Stomach (tissue), 9 donors: Measurements from ENCODE around the gene LHFPL2. TPM values are rescaled to one million over a fixed set of nuclear protein-coding genes. Genes with fewer than 3 reads are reported as not detected.

Source experiments
- DNase-seq, 2 donors: peaks; one replicate each; pipeline versions ENCODE4 v3.0.0 to v3.0.0-alpha.2; 2013 to 2019
- H3K27ac ChIP-seq, 5 donors: fragments of 200-600 bp in 4 of 5; sonication (generic) in 4 of 5; one replicate each; pipeline ENCODE4 v1.5.1; 2013 to 2019; ENCODE audit warnings: mild to moderate bottlenecking in 1 of 5, moderate library complexity in 1 of 5
- H3K27me3 ChIP-seq, 3 donors: fragments of 200-600 bp; sonication (generic); one replicate each; pipeline ENCODE4 v1.5.1; 2017 to 2019; ENCODE audit warnings: mixed run types in 1 of 3
- H3K36me3 ChIP-seq, 4 donors: fragments of 200-600 bp; sonication (generic); 1 replicate in 3 of 4; 2 replicates in 1 of 4; pipeline ENCODE4 v1.5.1; 2016 to 2019
- H3K4me1 ChIP-seq, 4 donors: fragments of 200-600 bp; sonication (generic); one replicate each; pipeline ENCODE4 v1.5.1; 2016 to 2019
- H3K4me3 ChIP-seq, 4 donors: fragments of 200-600 bp; sonication (generic) in 3 of 4; one replicate each; pipeline ENCODE4 v1.5.1; 2016 to 2019; ENCODE audit warnings: mild to moderate bottlenecking in 1 of 4
- H3K9me3 ChIP-seq, 4 donors: fragments of 200-600 bp; sonication (generic); one replicate each; pipeline ENCODE4 v1.5.1; 2016 to 2019
- CTCF ChIP-seq, 7 experiments: fragments of 450-650 bp in 4 of 7; fragments of 200-600 bp in 3 of 7; sonication (generic) in 3 of 7; IDR thresholded peaks; one replicate each; pipeline ENCODE4 v1.5.1; 2016 to 2019; ENCODE audit warnings: antibody characterized with exemption in 7 of 7, control low read depth in 2 of 7, mild to moderate bottlenecking in 1 of 7
- EP300 ChIP-seq: sonication (generic); formaldehyde crosslinking; IDR thresholded peaks from one replicate; pipeline ENCODE4 v1.6.1; 2017; ENCODE audit warnings: antibody characterized with exemption
- POLR2A ChIP-seq, 4 donors: fragments of 450-650 bp; IDR thresholded peaks; one replicate each; pipeline ENCODE4 v1.6.1; 2016; ENCODE audit warnings: antibody characterized with exemption in 4 of 4, control low read depth in 2 of 4, mild to moderate bottlenecking in 1 of 4, moderate library complexity in 1 of 4
- POLR2AphosphoS5 ChIP-seq, 3 donors: sonication (generic); formaldehyde crosslinking; IDR thresholded peaks; one replicate each; pipeline ENCODE4 v1.6.1; 2016; ENCODE audit warnings: antibody characterized with exemption in 3 of 3
- WGBS, 5 donors: extraction: QIAGEN DNeasy Blood & Tissue Kit in 3 of 5; methylation state at CpG; one replicate each; pipeline versions ENCODE4 v1.1.5 to v1.1.7; 2013 to 2018; 5-methylcytosine and 5-hydroxymethylcytosine counted together
- intact Hi-C: fragments of 100-400 bp; cut with DNase I; formaldehyde crosslinking; loops from one replicate; pipeline ENCODE4 v1.15.1; 2023; ENCODE audit warnings: low total_unique reads
- polyA plus RNA-seq, 3 donors: library from polyadenylated mRNA; stranded (reverse); fragments of 200-250 nt; gene quantifications; one replicate each; pipeline ENCODE4 v1.2.3, GENCODE V29; 2013
- total RNA-seq, 5 donors: library from RNA; depleted of rRNA; stranded (reverse); fragments of >200 nt; gene quantifications; one replicate each; pipeline versions ENCODE4 v1.1.0 to v1.2.3, GENCODE V29; 2014 to 2016
- donor health status: healthy with polysubstance abuse.
- donor health status: Bipolar disorder and iron deficiency.
- donor health status: healthy.

The LHFPL2 gene
- total and polyA plus RNA-seq, 8 donors: 3.7 to 53.6 (median 24.3) TPM

GRCh38 chr5:78449103-78449502 lies 199.5 kb downstream of the LHFPL2 start:
- no peak for TF ChIP-seq EP300
- TF ChIP-seq CTCF (IDR thresholded peaks at IDR 0.05): no peak
- TF ChIP-seq POLR2AphosphoS5 (IDR thresholded peaks at IDR 0.05): no peak
- no peak for TF ChIP-seq POLR2A (IDR thresholded peaks at IDR 0.05)
- Histone ChIP-seq H3K27ac (no peak overlapping the region), H3K4me3 (no peak overlapping the region), H3K36me3 (peaks cover 0 to 26% (median 22%) of the 10 kb centered on the region in 4 donors), H3K27me3 (no peaks in the 10 kb centered on the region), H3K4me1 (no peaks in the 10 kb centered on the region), H3K9me3 (no peaks in the 10 kb centered on the region)
- intact Hi-C loops: no loop called here
- DNase-seq: no peak

GRCh38 chr5:78447775-78448424 lies 200.7 kb downstream of the LHFPL2 start:
- no peaks in the 10 kb centered on the region for H3K4me1 ChIP-seq
- H3K4me3 ChIP-seq: no peak overlapping the region
- peaks cover 0 to 26% (median 22%) of the 10 kb centered on the region in 4 donors for H3K36me3 ChIP-seq
- H3K9me3 ChIP-seq: no peaks in the 10 kb centered on the region
- TF ChIP-seq POLR2AphosphoS5 (IDR thresholded peaks at IDR 0.05): no peak
- no peak for TF ChIP-seq POLR2A (IDR thresholded peaks at IDR 0.05)
- TF ChIP-seq EP300: no peak
- TF ChIP-seq CTCF (IDR thresholded peaks at IDR 0.05): no peak
- WGBS, 5 donors: 82 to 100% (median 86%) methylated on average over 1 to 3 of the region's 3 CpGs
- DNase-seq: no peak
- H3K27ac ChIP-seq: no peak overlapping the region
- intact Hi-C loops: no loop called here
- H3K27me3 ChIP-seq: no peaks in the 10 kb centered on the region
